H9 (cell line): Measurements from ENCODE around the gene LPO. TPM values are rescaled to one million over a fixed set of nuclear protein-coding genes. Genes with fewer than 3 reads are reported as not detected.

Experiments
- DNase-seq: peaks from one replicate; pipeline ENCODE4 v3.0.0-alpha.2; 2017
- H2AFZ ChIP-seq: one replicate; pipeline ENCODE4 v1.6.1; 2013; ENCODE audit warnings: mild to moderate bottlenecking, low read length, control low read depth, moderate library complexity
- H2AK5ac ChIP-seq: 2 replicates; pipeline ENCODE4 v1.6.1; 2013; ENCODE audit warnings: low read length, control low read depth, mixed read lengths; ENCODE audit not compliant: insufficient read length
- H2BK120ac ChIP-seq: one replicate; pipeline ENCODE4 v1.6.1; 2013; ENCODE audit warnings: low read depth, mild to moderate bottlenecking, low read length, control low read depth, inconsistent platforms; ENCODE audit not compliant: poor library complexity, severe bottlenecking
- H2BK12ac ChIP-seq: 2 replicates; pipeline ENCODE4 v1.6.1; 2013; ENCODE audit warnings: low read length, control low read depth, mixed read lengths, low read depth; ENCODE audit not compliant: insufficient read length
- H2BK15ac ChIP-seq: 2 replicates; pipeline ENCODE4 v1.6.1; 2013; ENCODE audit warnings: low read depth, low read length, control low read depth
- H2BK20ac ChIP-seq: one replicate; pipeline ENCODE4 v1.6.1; 2013; ENCODE audit warnings: low read depth, mild to moderate bottlenecking, low read length, control low read depth, inconsistent platforms; ENCODE audit not compliant: poor library complexity, severe bottlenecking
- H2BK5ac ChIP-seq: 2 replicates; pipeline ENCODE4 v1.6.1; 2013; ENCODE audit warnings: low read length, control low read depth, mixed read lengths; ENCODE audit not compliant: insufficient read length
- H3K14ac ChIP-seq: 2 replicates; pipeline ENCODE4 v1.6.1; 2013; ENCODE audit warnings: low read length, control low read depth; ENCODE audit not compliant: insufficient read depth
- H3K18ac ChIP-seq: 2 replicates; pipeline ENCODE4 v1.6.1; 2013; ENCODE audit warnings: low read depth, mild to moderate bottlenecking, mixed read lengths, low read length, control low read depth; ENCODE audit not compliant: insufficient read length
- H3K23ac ChIP-seq: 2 replicates; pipeline ENCODE4 v1.6.1; 2013; ENCODE audit warnings: low read length, control low read depth, mixed read lengths, low read depth; ENCODE audit not compliant: insufficient read length
- H3K23me2 ChIP-seq: 2 replicates; pipeline ENCODE4 v1.6.1; 2013; ENCODE audit warnings: low read depth, mild to moderate bottlenecking, mixed read lengths, low read length, control low read depth; ENCODE audit not compliant: insufficient read length, poor library complexity, severe bottlenecking
- H3K27ac ChIP-seq: 2 replicates; pipeline ENCODE4 v1.5.1; 2013; ENCODE audit warnings: low read length, control low read depth, mixed read lengths, low read depth; ENCODE audit not compliant: insufficient read length
- H3K27me3 ChIP-seq: 2 replicates; pipeline ENCODE4 v1.6.1; 2013; ENCODE audit warnings: low read length, control low read depth, inconsistent platforms; ENCODE audit not compliant: insufficient read depth
- H3K4ac ChIP-seq: 2 replicates; pipeline ENCODE4 v1.6.1; 2013; ENCODE audit warnings: low read depth, mild to moderate bottlenecking, control low read depth, inconsistent platforms, low read length, moderate library complexity
- H3K4me1 ChIP-seq: 2 replicates; pipeline ENCODE4 v1.6.1; 2013; ENCODE audit warnings: low read length, control low read depth, inconsistent platforms; ENCODE audit not compliant: insufficient read depth
- H3K4me2 ChIP-seq: 2 replicates; pipeline ENCODE4 v1.6.1; 2013; ENCODE audit warnings: low read length, control low read depth, mixed read lengths; ENCODE audit not compliant: insufficient read length, insufficient read depth
- H3K56ac ChIP-seq: 2 replicates; pipeline ENCODE4 v1.6.1; 2013; ENCODE audit warnings: low read depth, mild to moderate bottlenecking, mixed read lengths, low read length, control low read depth; ENCODE audit not compliant: insufficient read length
- H3K79me1 ChIP-seq: 2 replicates; pipeline ENCODE4 v1.6.1; 2013; ENCODE audit warnings: low read depth, mild to moderate bottlenecking, moderate library complexity, low read length, control low read depth, inconsistent platforms; ENCODE audit not compliant: insufficient read depth, poor library complexity, severe bottlenecking
- H3K79me2 ChIP-seq: 2 replicates; pipeline ENCODE4 v1.6.1; 2013; ENCODE audit warnings: low read length, control low read depth, inconsistent platforms; ENCODE audit not compliant: insufficient read depth
- H3K9ac ChIP-seq: 2 replicates; pipeline ENCODE4 v1.6.1; 2013; ENCODE audit warnings: low read length, control low read depth, mixed read lengths; ENCODE audit not compliant: insufficient read length; ENCODE audit errors: extremely low read depth
- H3K9me3 ChIP-seq: one replicate; pipeline ENCODE4 v1.6.1; 2013; ENCODE audit warnings: low read depth, low read length, inconsistent platforms; ENCODE audit not compliant: control insufficient read depth
- H3T11ph ChIP-seq: one replicate; pipeline ENCODE4 v1.6.1; 2013; ENCODE audit warnings: mild to moderate bottlenecking, low read length, control low read depth, inconsistent platforms
- H4K20me1 ChIP-seq: one replicate; pipeline ENCODE4 v1.6.1; 2013; ENCODE audit not compliant: control insufficient read depth, insufficient read length, insufficient read depth
- H4K5ac ChIP-seq: 2 replicates; pipeline ENCODE4 v1.6.1; 2013; ENCODE audit warnings: low read depth, mild to moderate bottlenecking, mixed read lengths, low read length, control low read depth; ENCODE audit not compliant: insufficient read length
- H4K8ac ChIP-seq: replicated peaks from 2 replicates; pipeline ENCODE4 v1.6.1; 2013; ENCODE audit warnings: low read length, control low read depth, mixed read lengths, low read depth; ENCODE audit not compliant: insufficient read length
- H4K91ac ChIP-seq: 2 replicates; pipeline ENCODE4 v1.6.1; 2013; ENCODE audit warnings: low read depth, mild to moderate bottlenecking, moderate library complexity, mixed read lengths, low read length, control low read depth; ENCODE audit not compliant: insufficient read length
- H3K27ac Mint-ChIP-seq, 3 experiments: 2 replicates in 2 of 3; 3 replicates in 1 of 3; pipeline ENCODE4 v1.8.0; 2020 to 2021; ENCODE audit warnings: mixed read lengths in 3 of 3, mild to moderate bottlenecking in 1 of 3, moderate library complexity in 1 of 3
- H3K27me3 Mint-ChIP-seq: 2 replicates; pipeline ENCODE4 v1.8.0; 2021; ENCODE audit warnings: low read depth, mild to moderate bottlenecking, moderate library complexity, mixed read lengths
- H3K36me3 Mint-ChIP-seq, 3 experiments: 2 replicates in 2 of 3; 3 replicates in 1 of 3; pipeline ENCODE4 v1.8.0; 2020 to 2021; ENCODE audit warnings: low read depth in 3 of 3, mixed read lengths in 3 of 3; ENCODE audit not compliant: insufficient read depth in 1 of 3
- H3K4me1 Mint-ChIP-seq, 2 experiments: 2 replicates each; pipeline ENCODE4 v1.8.0; 2020; ENCODE audit warnings: mixed read lengths in 2 of 2
- H3K4me3 Mint-ChIP-seq, 2 experiments: 2 replicates in 1 of 2; 3 replicates in 1 of 2; pipeline ENCODE4 v1.8.0; 2020 to 2021; ENCODE audit warnings: mild to moderate bottlenecking in 2 of 2, mixed read lengths in 2 of 2, moderate library complexity in 1 of 2
- H3K9me3 Mint-ChIP-seq, 2 experiments: 2 replicates in 1 of 2; 3 replicates in 1 of 2; pipeline ENCODE4 v1.8.0; 2020; ENCODE audit warnings: mild to moderate bottlenecking in 2 of 2, mixed read lengths in 2 of 2, moderate library complexity in 1 of 2
- WGBS: extraction: QIAGEN DNeasy Blood & Tissue Kit; methylation state at CpG from one replicate; pipeline ENCODE4 v1.1.7; 2013; ENCODE audit warnings: missing lambda C conversion rate, low lambda C conversion rate, mixed read lengths; ENCODE audit not compliant: insufficient read length; ENCODE audit errors: extremely low coverage; 5-methylcytosine and 5-hydroxymethylcytosine counted together
- total RNA-seq: library from RNA; stranded (reverse); gene quantifications from 2 replicates; pipeline ENCODE4 v1.2.1, GENCODE V29; 2021
- TF ChIP-seq, protein P1 (sequence below): fragments of 200-600 bp; sonication (generic); conservative IDR thresholded peaks from 3 replicates; pipeline ENCODE4 v1.8.0; 2021; ENCODE audit warnings: antibody characterized with exemption, mild to moderate bottlenecking

Gene LPO
- total RNA-seq, 1 experiment from 2014 or later: 0.17 TPM

DNA sequence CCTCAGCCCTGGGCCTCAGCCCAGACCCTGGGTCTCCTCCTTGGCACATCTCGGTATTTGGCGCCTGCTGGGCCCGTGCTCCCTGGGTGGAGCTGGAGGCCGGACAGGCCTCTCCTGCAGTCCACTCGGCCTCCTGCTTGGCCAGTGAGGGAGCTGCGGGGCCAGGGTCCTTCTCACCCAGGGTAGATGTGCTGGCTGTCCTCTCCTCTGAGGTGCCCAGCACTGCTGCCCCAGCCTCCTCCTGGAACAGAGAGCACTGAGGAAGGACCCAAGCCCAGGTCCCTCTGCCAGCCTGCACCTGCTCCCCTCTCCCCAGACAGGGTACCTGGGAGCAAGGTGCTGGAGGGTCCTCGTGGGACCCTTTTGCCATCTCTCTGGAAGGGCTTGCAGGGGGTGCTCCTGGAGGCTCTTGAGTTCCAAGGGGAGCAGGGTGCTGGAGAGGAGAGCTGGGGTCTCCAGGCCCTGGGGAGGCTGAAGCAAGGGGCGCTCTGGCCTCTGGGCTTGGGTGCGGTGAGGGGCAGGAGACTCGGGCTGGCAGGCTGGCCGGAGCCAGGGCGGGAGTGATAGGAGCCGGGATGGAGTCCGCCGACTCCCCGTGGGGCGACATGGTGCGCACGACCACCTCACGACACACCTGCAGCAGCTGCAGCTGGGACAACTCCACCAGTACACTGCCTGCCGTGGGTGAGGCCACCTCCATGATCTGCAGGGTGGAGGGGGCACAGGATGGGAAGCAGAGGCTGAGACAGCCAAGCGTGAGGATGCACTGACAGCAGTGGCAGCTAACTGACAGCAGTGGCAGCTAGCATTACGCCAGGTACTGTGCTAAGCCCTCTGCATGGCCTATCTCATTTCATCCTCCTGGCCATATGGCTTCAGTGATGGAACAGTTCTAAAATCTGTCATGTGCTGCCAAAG is 72.4 kb downstream of the LPO start:
- no peak overlapping the region for H2BK12ac ChIP-seq
- H4K91ac ChIP-seq: no peak overlapping the region
- H2BK120ac ChIP-seq: no peak overlapping the region
- H3K4me1 ChIP-seq: no peaks in the 10 kb centered on the region
- H3K56ac ChIP-seq: no peak overlapping the region
- H2BK15ac ChIP-seq: no peak overlapping the region
- no peak overlapping the region for H3K4ac ChIP-seq
- H4K5ac ChIP-seq: no peak overlapping the region
- TF ChIP-seq, protein P1, sequence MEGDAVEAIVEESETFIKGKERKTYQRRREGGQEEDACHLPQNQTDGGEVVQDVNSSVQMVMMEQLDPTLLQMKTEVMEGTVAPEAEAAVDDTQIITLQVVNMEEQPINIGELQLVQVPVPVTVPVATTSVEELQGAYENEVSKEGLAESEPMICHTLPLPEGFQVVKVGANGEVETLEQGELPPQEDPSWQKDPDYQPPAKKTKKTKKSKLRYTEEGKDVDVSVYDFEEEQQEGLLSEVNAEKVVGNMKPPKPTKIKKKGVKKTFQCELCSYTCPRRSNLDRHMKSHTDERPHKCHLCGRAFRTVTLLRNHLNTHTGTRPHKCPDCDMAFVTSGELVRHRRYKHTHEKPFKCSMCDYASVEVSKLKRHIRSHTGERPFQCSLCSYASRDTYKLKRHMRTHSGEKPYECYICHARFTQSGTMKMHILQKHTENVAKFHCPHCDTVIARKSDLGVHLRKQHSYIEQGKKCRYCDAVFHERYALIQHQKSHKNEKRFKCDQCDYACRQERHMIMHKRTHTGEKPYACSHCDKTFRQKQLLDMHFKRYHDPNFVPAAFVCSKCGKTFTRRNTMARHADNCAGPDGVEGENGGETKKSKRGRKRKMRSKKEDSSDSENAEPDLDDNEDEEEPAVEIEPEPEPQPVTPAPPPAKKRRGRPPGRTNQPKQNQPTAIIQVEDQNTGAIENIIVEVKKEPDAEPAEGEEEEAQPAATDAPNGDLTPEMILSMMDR: no peak
- no peak overlapping the region for H2AFZ ChIP-seq
- Mint-ChIP-seq H3K36me3 (no peaks in the 10 kb centered on the region), H3K27me3 (peaks cover 2% of the 10 kb centered on the region; the same call in 1 of the 2 replicates), H3K9me3 (no peaks in the 10 kb centered on the region), H3K27ac (no peak overlapping the region), H3K4me1 (peaks cover 0 to 20% of the 10 kb centered on the region in 2 experiments; a peak in 2 of 4 replicates), H3K4me3 (no peak overlapping the region)
- no peak overlapping the region for H3T11ph ChIP-seq
- no peaks in the 10 kb centered on the region for H3K79me1 ChIP-seq
- no peak overlapping the region for H3K27ac ChIP-seq
- no peak overlapping the region for H2AK5ac ChIP-seq
- no CpG with 5 or more reads among the region's 23 CpGs for WGBS
- no peak overlapping the region for H2BK5ac ChIP-seq
- no peak overlapping the region for H3K4me2 ChIP-seq
- no peak overlapping the region for H4K8ac ChIP-seq
- H3K23ac ChIP-seq: no peak overlapping the region
- H3K9ac ChIP-seq: no peak overlapping the region
- H2BK20ac ChIP-seq: no peak overlapping the region
- H3K14ac ChIP-seq: no peak overlapping the region; the same call in 1 of the 2 replicates
- H3K23me2 ChIP-seq: no peaks in the 10 kb centered on the region
- DNase-seq: no peak
- no peaks in the 10 kb centered on the region for H4K20me1 ChIP-seq
- no peaks in the 10 kb centered on the region for H3K79me2 ChIP-seq
- H3K18ac ChIP-seq: no peak overlapping the region
- H3K27me3 ChIP-seq: no peaks in the 10 kb centered on the region
- H3K9me3 ChIP-seq: no peaks in the 10 kb centered on the region
